H9 (cell line): Measurements from ENCODE around the gene C16orf86. TPM values are rescaled to one million over a fixed set of nuclear protein-coding genes. Genes with fewer than 3 reads are reported as not detected.

Experiments used
- DNase-seq: peaks from one replicate; pipeline ENCODE4 v3.0.0-alpha.2; 2017
- H2AFZ ChIP-seq: one replicate; pipeline ENCODE4 v1.6.1; 2013; ENCODE audit warnings: mild to moderate bottlenecking, low read length, control low read depth, moderate library complexity
- H2AK5ac ChIP-seq: 2 replicates; pipeline ENCODE4 v1.6.1; 2013; ENCODE audit warnings: low read length, control low read depth, mixed read lengths; ENCODE audit not compliant: insufficient read length
- H2BK120ac ChIP-seq: one replicate; pipeline ENCODE4 v1.6.1; 2013; ENCODE audit warnings: low read depth, mild to moderate bottlenecking, low read length, control low read depth, inconsistent platforms; ENCODE audit not compliant: poor library complexity, severe bottlenecking
- H2BK12ac ChIP-seq: 2 replicates; pipeline ENCODE4 v1.6.1; 2013; ENCODE audit warnings: low read length, control low read depth, mixed read lengths, low read depth; ENCODE audit not compliant: insufficient read length
- H2BK15ac ChIP-seq: 2 replicates; pipeline ENCODE4 v1.6.1; 2013; ENCODE audit warnings: low read depth, low read length, control low read depth
- H2BK20ac ChIP-seq: one replicate; pipeline ENCODE4 v1.6.1; 2013; ENCODE audit warnings: low read depth, mild to moderate bottlenecking, low read length, control low read depth, inconsistent platforms; ENCODE audit not compliant: poor library complexity, severe bottlenecking
- H2BK5ac ChIP-seq: 2 replicates; pipeline ENCODE4 v1.6.1; 2013; ENCODE audit warnings: low read length, control low read depth, mixed read lengths; ENCODE audit not compliant: insufficient read length
- H3K14ac ChIP-seq: 2 replicates; pipeline ENCODE4 v1.6.1; 2013; ENCODE audit warnings: low read length, control low read depth; ENCODE audit not compliant: insufficient read depth
- H3K18ac ChIP-seq: 2 replicates; pipeline ENCODE4 v1.6.1; 2013; ENCODE audit warnings: low read depth, mild to moderate bottlenecking, mixed read lengths, low read length, control low read depth; ENCODE audit not compliant: insufficient read length
- H3K23ac ChIP-seq: 2 replicates; pipeline ENCODE4 v1.6.1; 2013; ENCODE audit warnings: low read length, control low read depth, mixed read lengths, low read depth; ENCODE audit not compliant: insufficient read length
- H3K23me2 ChIP-seq: 2 replicates; pipeline ENCODE4 v1.6.1; 2013; ENCODE audit warnings: low read depth, mild to moderate bottlenecking, mixed read lengths, low read length, control low read depth; ENCODE audit not compliant: insufficient read length, poor library complexity, severe bottlenecking
- H3K27ac ChIP-seq: 2 replicates; pipeline ENCODE4 v1.5.1; 2013; ENCODE audit warnings: low read length, control low read depth, mixed read lengths, low read depth; ENCODE audit not compliant: insufficient read length
- H3K27me3 ChIP-seq: 2 replicates; pipeline ENCODE4 v1.6.1; 2013; ENCODE audit warnings: low read length, control low read depth, inconsistent platforms; ENCODE audit not compliant: insufficient read depth
- H3K4ac ChIP-seq: 2 replicates; pipeline ENCODE4 v1.6.1; 2013; ENCODE audit warnings: low read depth, mild to moderate bottlenecking, control low read depth, inconsistent platforms, low read length, moderate library complexity
- H3K4me1 ChIP-seq: 2 replicates; pipeline ENCODE4 v1.6.1; 2013; ENCODE audit warnings: low read length, control low read depth, inconsistent platforms; ENCODE audit not compliant: insufficient read depth
- H3K4me2 ChIP-seq: 2 replicates; pipeline ENCODE4 v1.6.1; 2013; ENCODE audit warnings: low read length, control low read depth, mixed read lengths; ENCODE audit not compliant: insufficient read length, insufficient read depth
- H3K56ac ChIP-seq: 2 replicates; pipeline ENCODE4 v1.6.1; 2013; ENCODE audit warnings: low read depth, mild to moderate bottlenecking, mixed read lengths, low read length, control low read depth; ENCODE audit not compliant: insufficient read length
- H3K79me1 ChIP-seq: 2 replicates; pipeline ENCODE4 v1.6.1; 2013; ENCODE audit warnings: low read depth, mild to moderate bottlenecking, moderate library complexity, low read length, control low read depth, inconsistent platforms; ENCODE audit not compliant: insufficient read depth, poor library complexity, severe bottlenecking
- H3K79me2 ChIP-seq: 2 replicates; pipeline ENCODE4 v1.6.1; 2013; ENCODE audit warnings: low read length, control low read depth, inconsistent platforms; ENCODE audit not compliant: insufficient read depth
- H3K9ac ChIP-seq: 2 replicates; pipeline ENCODE4 v1.6.1; 2013; ENCODE audit warnings: low read length, control low read depth, mixed read lengths; ENCODE audit not compliant: insufficient read length; ENCODE audit errors: extremely low read depth
- H3K9me3 ChIP-seq: one replicate; pipeline ENCODE4 v1.6.1; 2013; ENCODE audit warnings: low read depth, low read length, inconsistent platforms; ENCODE audit not compliant: control insufficient read depth
- H3T11ph ChIP-seq: one replicate; pipeline ENCODE4 v1.6.1; 2013; ENCODE audit warnings: mild to moderate bottlenecking, low read length, control low read depth, inconsistent platforms
- H4K20me1 ChIP-seq: one replicate; pipeline ENCODE4 v1.6.1; 2013; ENCODE audit not compliant: control insufficient read depth, insufficient read length, insufficient read depth
- H4K5ac ChIP-seq: 2 replicates; pipeline ENCODE4 v1.6.1; 2013; ENCODE audit warnings: low read depth, mild to moderate bottlenecking, mixed read lengths, low read length, control low read depth; ENCODE audit not compliant: insufficient read length
- H4K8ac ChIP-seq: replicated peaks from 2 replicates; pipeline ENCODE4 v1.6.1; 2013; ENCODE audit warnings: low read length, control low read depth, mixed read lengths, low read depth; ENCODE audit not compliant: insufficient read length
- H4K91ac ChIP-seq: 2 replicates; pipeline ENCODE4 v1.6.1; 2013; ENCODE audit warnings: low read depth, mild to moderate bottlenecking, moderate library complexity, mixed read lengths, low read length, control low read depth; ENCODE audit not compliant: insufficient read length
- H3K27ac Mint-ChIP-seq, 3 experiments: 2 replicates in 2 of 3; 3 replicates in 1 of 3; pipeline ENCODE4 v1.8.0; 2020 to 2021; ENCODE audit warnings: mixed read lengths in 3 of 3, mild to moderate bottlenecking in 1 of 3, moderate library complexity in 1 of 3
- H3K27me3 Mint-ChIP-seq: 2 replicates; pipeline ENCODE4 v1.8.0; 2021; ENCODE audit warnings: low read depth, mild to moderate bottlenecking, moderate library complexity, mixed read lengths
- H3K36me3 Mint-ChIP-seq, 3 experiments: 2 replicates in 2 of 3; 3 replicates in 1 of 3; pipeline ENCODE4 v1.8.0; 2020 to 2021; ENCODE audit warnings: low read depth in 3 of 3, mixed read lengths in 3 of 3; ENCODE audit not compliant: insufficient read depth in 1 of 3
- H3K4me1 Mint-ChIP-seq, 2 experiments: 2 replicates each; pipeline ENCODE4 v1.8.0; 2020; ENCODE audit warnings: mixed read lengths in 2 of 2
- H3K4me3 Mint-ChIP-seq, 2 experiments: 2 replicates in 1 of 2; 3 replicates in 1 of 2; pipeline ENCODE4 v1.8.0; 2020 to 2021; ENCODE audit warnings: mild to moderate bottlenecking in 2 of 2, mixed read lengths in 2 of 2, moderate library complexity in 1 of 2
- H3K9me3 Mint-ChIP-seq, 2 experiments: 2 replicates in 1 of 2; 3 replicates in 1 of 2; pipeline ENCODE4 v1.8.0; 2020; ENCODE audit warnings: mild to moderate bottlenecking in 2 of 2, mixed read lengths in 2 of 2, moderate library complexity in 1 of 2
- CTCF ChIP-seq: fragments of 200-600 bp; sonication (generic); conservative IDR thresholded peaks from 3 replicates; pipeline ENCODE4 v1.8.0; 2021; ENCODE audit warnings: antibody characterized with exemption, mild to moderate bottlenecking
- WGBS: extraction: QIAGEN DNeasy Blood & Tissue Kit; methylation state at CpG from one replicate; pipeline ENCODE4 v1.1.7; 2013; ENCODE audit warnings: missing lambda C conversion rate, low lambda C conversion rate, mixed read lengths; ENCODE audit not compliant: insufficient read length; ENCODE audit errors: extremely low coverage; 5-methylcytosine and 5-hydroxymethylcytosine counted together
- total RNA-seq: library from RNA; stranded (reverse); gene quantifications from 2 replicates; pipeline ENCODE4 v1.2.1, GENCODE V29; 2021

Gene C16orf86
- total RNA-seq, 1 experiment from 2014 or later, result 1.5 TPM

- H3T11ph ChIP-seq, result no peak overlapping the region
- H3K79me2 ChIP-seq, result no peaks in the 10 kb centered on the region
- H2AK5ac ChIP-seq, result no peak overlapping the region
- H4K8ac ChIP-seq, result no peak overlapping the region
- Mint-ChIP-seq H3K4me1 (peaks cover 3 to 6% of the 10 kb centered on the region in 2 experiments; a peak in 2 of 4 replicates), H3K9me3 (no peaks in the 10 kb centered on the region), H3K4me3 (peak overlapping the region; percentile 57 to 75; a peak in 4 of 5 replicates), H3K27ac (no peak overlapping the region), H3K36me3 (peaks cover 2 to 9% (median 7%) of the 10 kb centered on the region in 3 experiments; a peak in 4 of 7 replicates), H3K27me3 (peaks cover 8% of the 10 kb centered on the region)
- DNase-seq, result no peak
- no peak overlapping the region for H2AFZ ChIP-seq
- WGBS, result no CpG with 5 or more reads among the region's 9 CpGs
- H3K79me1 ChIP-seq, result no peaks in the 10 kb centered on the region
- no peak overlapping the region for H3K14ac ChIP-seq
- H4K20me1 ChIP-seq, result no peaks in the 10 kb centered on the region
- no peak overlapping the region for H2BK120ac ChIP-seq
- TF ChIP-seq CTCF, result no peak
- H3K23me2 ChIP-seq, result peaks cover 8% of the 10 kb centered on the region
- H3K27me3 ChIP-seq, result no peaks in the 10 kb centered on the region
- no peak overlapping the region for H3K4me2 ChIP-seq
- no peak overlapping the region for H4K5ac ChIP-seq
- H4K91ac ChIP-seq, result no peak overlapping the region
- no peak overlapping the region for H3K27ac ChIP-seq
- no peak overlapping the region for H2BK12ac ChIP-seq
- H2BK5ac ChIP-seq, result no peak overlapping the region
- no peak overlapping the region for H3K9ac ChIP-seq
- H3K4me1 ChIP-seq, result no peaks in the 10 kb centered on the region
- H3K56ac ChIP-seq, result no peak overlapping the region
- no peak overlapping the region for H2BK15ac ChIP-seq
- no peak overlapping the region for H3K23ac ChIP-seq
- H2BK20ac ChIP-seq, result no peak overlapping the region
- H3K9me3 ChIP-seq, result no peaks in the 10 kb centered on the region
- H3K4ac ChIP-seq, result no peak overlapping the region
- no peak overlapping the region for H3K18ac ChIP-seq
Observed at GRCh38 chr16:67644038-67644437, 22.6 kb upstream of the C16orf86 start.
